Measurements from ENCODE around the gene CALM1. TPM values are rescaled to one million over a fixed set of nuclear protein-coding genes. Genes with fewer than 3 reads are reported as not detected.

CALM1 gene
- total RNA-seq, 3 donors from 2014 or later: 610 to 985 (median 822) TPM

- H3K4me3 ChIP-seq: no peak overlapping the region
- TF ChIP-seq, protein P1, sequence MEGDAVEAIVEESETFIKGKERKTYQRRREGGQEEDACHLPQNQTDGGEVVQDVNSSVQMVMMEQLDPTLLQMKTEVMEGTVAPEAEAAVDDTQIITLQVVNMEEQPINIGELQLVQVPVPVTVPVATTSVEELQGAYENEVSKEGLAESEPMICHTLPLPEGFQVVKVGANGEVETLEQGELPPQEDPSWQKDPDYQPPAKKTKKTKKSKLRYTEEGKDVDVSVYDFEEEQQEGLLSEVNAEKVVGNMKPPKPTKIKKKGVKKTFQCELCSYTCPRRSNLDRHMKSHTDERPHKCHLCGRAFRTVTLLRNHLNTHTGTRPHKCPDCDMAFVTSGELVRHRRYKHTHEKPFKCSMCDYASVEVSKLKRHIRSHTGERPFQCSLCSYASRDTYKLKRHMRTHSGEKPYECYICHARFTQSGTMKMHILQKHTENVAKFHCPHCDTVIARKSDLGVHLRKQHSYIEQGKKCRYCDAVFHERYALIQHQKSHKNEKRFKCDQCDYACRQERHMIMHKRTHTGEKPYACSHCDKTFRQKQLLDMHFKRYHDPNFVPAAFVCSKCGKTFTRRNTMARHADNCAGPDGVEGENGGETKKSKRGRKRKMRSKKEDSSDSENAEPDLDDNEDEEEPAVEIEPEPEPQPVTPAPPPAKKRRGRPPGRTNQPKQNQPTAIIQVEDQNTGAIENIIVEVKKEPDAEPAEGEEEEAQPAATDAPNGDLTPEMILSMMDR (IDR thresholded peaks at IDR 0.05): no peak
- H3K9me3 ChIP-seq: no peaks in the 10 kb centered on the region
- no peak for ATAC-seq
- H3K36me3 ChIP-seq (ENCODE audit: low read depth): no peaks in the 10 kb centered on the region
- peaks cover 4% of the 10 kb centered on the region for H3K4me1 ChIP-seq (ENCODE audit: low read depth)
- DNase-seq: no peak
- intact Hi-C loops (cut with DNase I, micrococcal nuclease): no loop called here
Measured at GRCh38 chr14:90379106-90379505, 17.7 kb upstream of the CALM1 start.

DNA sequence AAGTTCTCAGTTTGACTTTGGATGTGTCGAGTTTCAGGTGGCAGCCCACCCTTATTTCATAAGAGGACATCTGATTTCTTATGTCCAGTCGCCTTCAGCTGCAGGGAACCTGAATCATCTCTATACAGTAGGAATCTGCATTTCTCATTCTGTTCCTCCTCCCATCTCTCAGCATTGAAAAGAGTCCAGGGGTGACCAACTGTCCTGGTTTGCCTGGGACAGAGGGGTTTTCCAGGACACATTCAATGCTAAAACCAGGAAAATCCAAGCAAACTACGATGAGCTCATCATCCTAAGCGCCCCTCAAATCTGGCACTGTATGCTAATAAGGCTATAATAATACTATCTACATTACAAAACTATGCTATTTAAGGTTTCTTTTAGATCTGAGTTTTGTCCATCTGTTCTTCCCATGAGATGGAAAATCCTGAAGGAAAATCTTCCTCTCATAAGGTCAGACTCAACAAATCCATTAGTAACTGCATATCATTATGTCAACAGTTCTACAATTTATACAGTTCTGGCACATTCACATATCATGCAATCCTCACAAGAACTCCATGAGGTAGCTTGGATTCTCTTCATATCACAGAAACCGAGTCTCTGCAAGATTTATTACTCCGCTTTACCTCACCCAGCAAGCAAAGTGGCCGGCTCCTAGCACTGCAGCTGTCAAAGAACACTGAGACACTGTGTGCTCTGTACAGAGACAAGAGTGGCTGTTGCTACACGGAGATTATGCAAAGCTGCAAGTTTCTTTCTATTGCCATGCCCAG is 15.6 kb upstream of the CALM1 start:
- ATAC-seq (peak; percentile 29), DNase-seq (peak; percentile 62 to 67 (median 63))
- TF ChIP-seq, protein P1 (IDR thresholded peaks at IDR 0.05): no peak
- peaks cover 11% of the 10 kb centered on the region for H3K4me1 ChIP-seq (ENCODE audit: low read depth)
- intact Hi-C loops (cut with DNase I, micrococcal nuclease): loop anchor here in 1 of 2 donors (5.0 kb wide), 1 partner anchor 376 kb away; no protein-coding TSS in a partner anchor
- H3K36me3 ChIP-seq (ENCODE audit: low read depth): no peaks in the 10 kb centered on the region
- H3K9me3 ChIP-seq: no peaks in the 10 kb centered on the region
- no peak overlapping the region for H3K4me3 ChIP-seq

GRCh38 chr14:90381999-90382451 is 14.8 kb upstream of the CALM1 start:
- peak; percentile 65 for ATAC-seq
- H3K9me3 ChIP-seq: no peaks in the 10 kb centered on the region
- H3K4me1 ChIP-seq (ENCODE audit: low read depth): peaks cover 11% of the 10 kb centered on the region
- H3K36me3 ChIP-seq (ENCODE audit: low read depth): no peaks in the 10 kb centered on the region
- H3K4me3 ChIP-seq: no peak overlapping the region
- TF ChIP-seq, protein P1 (IDR thresholded peaks at IDR 0.05): no peak
- DNase-seq: peak; percentile 83 to 93 (median 88)
- intact Hi-C loops (cut with DNase I, micrococcal nuclease): loop anchor here in 1 of 2 donors (5.0 kb wide), 1 partner anchor 375 kb away; no protein-coding TSS in a partner anchor

DNA sequence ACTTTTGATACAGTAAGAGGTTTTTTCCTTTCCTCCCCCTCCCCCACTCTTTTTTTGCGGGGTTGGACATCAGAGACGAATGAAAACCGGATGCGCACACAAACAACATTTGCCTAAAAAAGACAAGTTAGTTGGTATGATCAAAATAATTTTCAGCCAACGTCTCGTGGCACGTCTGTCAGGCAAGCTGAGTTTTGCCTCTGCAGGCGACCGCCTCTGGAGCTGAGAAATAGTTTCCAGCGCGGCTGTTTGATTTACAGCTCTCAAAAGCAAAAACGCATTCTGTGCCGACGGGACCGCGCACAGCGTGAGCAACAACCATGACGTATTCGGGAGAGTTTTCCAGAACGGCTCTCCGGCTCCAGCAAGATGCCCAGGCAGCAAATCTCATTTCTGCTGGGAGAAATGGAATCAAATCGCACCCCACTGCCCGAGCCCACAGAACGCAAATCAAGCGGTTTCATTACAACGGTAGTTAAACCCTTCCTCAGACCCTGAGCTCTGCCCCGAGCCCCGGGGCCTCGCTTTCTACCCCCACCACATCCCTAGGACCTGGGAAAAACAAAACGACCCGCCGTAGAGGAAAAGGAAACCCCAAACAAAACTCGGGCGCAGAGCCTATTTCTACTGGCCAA is 14.2 kb upstream of the CALM1 start:
- no peaks in the 10 kb centered on the region for H3K9me3 ChIP-seq
- peak overlapping the region; percentile 53 for H3K4me3 ChIP-seq
- no peaks in the 10 kb centered on the region for H3K36me3 ChIP-seq (ENCODE audit: low read depth)
- intact Hi-C loops (cut with DNase I, micrococcal nuclease): loop anchor here in 1 of 2 donors (5.0 kb wide), 1 partner anchor 375 kb away; no protein-coding TSS in a partner anchor
- TF ChIP-seq, protein P1 (IDR thresholded peaks at IDR 0.05): no peak
- peaks cover 14% of the 10 kb centered on the region for H3K4me1 ChIP-seq (ENCODE audit: low read depth)
- ATAC-seq: peak; percentile 23
- DNase-seq: peak; percentile 71 to 76 (median 76)

- Histone ChIP-seq H3K4me3 (peak overlapping the region; percentile 53), H3K36me3 (ENCODE audit: low read depth) (no peaks in the 10 kb centered on the region), H3K9me3 (no peaks in the 10 kb centered on the region), H3K4me1 (ENCODE audit: low read depth) (peaks cover 18% of the 10 kb centered on the region)
- DNase-seq (peak; percentile 99 to 100 (median 99)), ATAC-seq (peak; percentile 90)
- intact Hi-C loops (cut with DNase I, micrococcal nuclease): loop anchor here in 1 of 2 donors (5.0 kb wide), 1 partner anchor 374 kb away; no protein-coding TSS in a partner anchor
- TF ChIP-seq, protein P1 (IDR thresholded peaks at IDR 0.05): peak; percentile 33
Measured at GRCh38 chr14:90383126-90383730, 13.6 kb upstream of the CALM1 start.

Measured in mucosa of descending colon (tissue), 3 donors.